ENCODE measurements around the gene CLDN20. TPM values are rescaled to one million over a fixed set of nuclear protein-coding genes. Genes with fewer than 3 reads are reported as not detected.
"Not testable (repeated sequence)": the region's sequence is repeated elsewhere in the genome, so short reads cannot be mapped to it uniquely, and the experiment has no call there.

Gene CLDN20
- total RNA-seq, 4 donors from 2014 or later: 0.88 TPM; not detected in 3

DNA sequence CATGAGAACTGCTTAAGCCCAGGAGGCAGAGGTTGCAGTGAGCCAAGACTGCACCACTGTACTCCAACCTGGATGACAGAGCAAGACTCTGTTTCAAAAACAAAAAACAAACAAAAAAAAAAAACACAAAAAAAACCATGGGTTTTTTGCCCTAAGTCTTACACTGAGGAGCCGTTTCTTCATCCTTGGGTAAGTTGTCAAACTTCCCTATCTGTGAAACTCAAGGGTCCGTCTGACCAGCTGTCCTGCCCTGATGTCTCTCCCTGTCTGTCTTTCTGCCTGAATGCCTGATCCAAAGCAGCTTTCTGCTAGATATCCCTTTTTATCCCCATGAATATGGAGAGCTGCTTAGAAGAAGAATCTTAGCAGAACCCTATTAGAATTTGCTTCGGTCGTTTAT lies 41.3 kb upstream of the CLDN20 start:
- no peak for DNase-seq
- Histone ChIP-seq H3K36me3 (peaks cover 0 to 16% (median 0%) of the 10 kb centered on the region in 3 donors), H3K27ac (no peak overlapping the region), H3K4me3 (no peak overlapping the region), H3K27me3 (no peaks in the 10 kb centered on the region), H3K4me1 (no peaks in the 10 kb centered on the region), H3K9me3 (no peaks in the 10 kb centered on the region)
- TF ChIP-seq, protein P1, sequence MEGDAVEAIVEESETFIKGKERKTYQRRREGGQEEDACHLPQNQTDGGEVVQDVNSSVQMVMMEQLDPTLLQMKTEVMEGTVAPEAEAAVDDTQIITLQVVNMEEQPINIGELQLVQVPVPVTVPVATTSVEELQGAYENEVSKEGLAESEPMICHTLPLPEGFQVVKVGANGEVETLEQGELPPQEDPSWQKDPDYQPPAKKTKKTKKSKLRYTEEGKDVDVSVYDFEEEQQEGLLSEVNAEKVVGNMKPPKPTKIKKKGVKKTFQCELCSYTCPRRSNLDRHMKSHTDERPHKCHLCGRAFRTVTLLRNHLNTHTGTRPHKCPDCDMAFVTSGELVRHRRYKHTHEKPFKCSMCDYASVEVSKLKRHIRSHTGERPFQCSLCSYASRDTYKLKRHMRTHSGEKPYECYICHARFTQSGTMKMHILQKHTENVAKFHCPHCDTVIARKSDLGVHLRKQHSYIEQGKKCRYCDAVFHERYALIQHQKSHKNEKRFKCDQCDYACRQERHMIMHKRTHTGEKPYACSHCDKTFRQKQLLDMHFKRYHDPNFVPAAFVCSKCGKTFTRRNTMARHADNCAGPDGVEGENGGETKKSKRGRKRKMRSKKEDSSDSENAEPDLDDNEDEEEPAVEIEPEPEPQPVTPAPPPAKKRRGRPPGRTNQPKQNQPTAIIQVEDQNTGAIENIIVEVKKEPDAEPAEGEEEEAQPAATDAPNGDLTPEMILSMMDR (IDR thresholded peaks at IDR 0.05): no peak
- no peak for TF ChIP-seq POLR2A (IDR thresholded peaks at IDR 0.05)

DNA sequence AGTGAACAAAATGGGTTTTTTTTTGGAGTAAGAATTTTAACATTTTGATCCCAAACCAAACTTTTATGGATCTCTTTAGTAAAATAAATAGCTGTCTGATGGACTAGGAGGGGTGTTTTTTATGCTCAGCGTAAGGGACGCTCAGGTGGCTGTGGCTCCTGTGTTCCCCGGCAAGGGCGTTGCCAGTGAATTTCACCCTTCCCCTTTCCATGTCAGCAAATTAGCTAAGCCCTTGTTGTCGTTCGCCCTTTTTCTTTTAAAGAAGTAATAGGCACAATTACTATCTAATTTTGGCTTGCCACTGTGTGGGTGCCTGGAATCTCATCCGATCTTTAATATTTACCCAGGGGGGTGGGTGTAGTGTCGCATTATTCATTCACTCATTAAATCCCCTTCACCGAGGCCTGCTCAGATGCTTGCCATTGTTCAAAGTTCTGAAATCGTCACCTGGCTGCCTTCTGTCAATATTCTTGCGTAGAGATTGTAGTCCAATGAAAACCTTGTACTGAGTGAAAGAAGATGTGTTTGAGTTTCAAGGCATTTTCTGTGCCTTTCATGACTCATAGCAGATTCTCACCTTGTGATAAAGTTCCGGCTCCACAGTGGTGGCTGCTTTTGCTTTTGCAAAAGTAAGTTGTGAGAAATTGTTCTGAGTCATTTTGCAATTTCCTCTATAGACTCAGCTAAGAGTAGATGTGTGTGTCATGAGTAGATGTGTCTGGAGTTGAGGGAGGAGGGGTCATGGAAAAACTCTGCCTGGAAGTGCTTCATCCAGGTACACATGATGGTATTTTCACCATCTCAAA lies 40.0 kb upstream of the CLDN20 start:
- Histone ChIP-seq H3K36me3 (peaks cover 0 to 16% (median 0%) of the 10 kb centered on the region in 3 donors), H3K27me3 (no peaks in the 10 kb centered on the region), H3K27ac (no peak overlapping the region), H3K4me1 (no peaks in the 10 kb centered on the region), H3K4me3 (no peak overlapping the region), H3K9me3 (no peaks in the 10 kb centered on the region)
- no peak for TF ChIP-seq POLR2A (IDR thresholded peaks at IDR 0.05)
- TF ChIP-seq, protein P1 (IDR thresholded peaks at IDR 0.05): no peak
- no peak for DNase-seq

DNA sequence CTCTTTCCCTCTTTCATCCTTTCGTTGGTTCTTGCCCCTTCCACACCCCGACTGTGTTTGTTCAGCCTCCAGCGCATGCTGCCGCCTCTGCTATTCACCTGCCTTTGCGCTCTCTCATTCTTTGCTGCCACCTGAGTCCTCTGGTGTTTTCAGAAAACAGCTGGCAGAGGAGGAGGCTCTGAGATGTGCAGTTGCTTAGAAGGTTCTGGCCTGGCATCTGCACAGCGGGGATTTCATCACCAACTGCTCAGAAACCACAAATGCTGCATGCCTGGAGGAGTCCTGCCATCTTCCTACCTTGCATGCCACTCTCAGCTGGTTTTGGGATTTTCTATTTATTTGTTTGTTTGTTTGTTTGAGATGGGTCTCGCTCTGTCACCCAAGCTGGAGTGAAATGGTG lies 39.2 kb upstream of the CLDN20 start:
- Histone ChIP-seq H3K4me3 (no peak overlapping the region), H3K4me1 (no peaks in the 10 kb centered on the region), H3K27ac (no peak overlapping the region), H3K9me3 (no peaks in the 10 kb centered on the region), H3K27me3 (no peaks in the 10 kb centered on the region), H3K36me3 (peaks cover 0 to 16% (median 0%) of the 10 kb centered on the region in 3 donors)
- no peak for DNase-seq
- TF ChIP-seq POLR2A (IDR thresholded peaks at IDR 0.05): no peak
- TF ChIP-seq, protein P1 (IDR thresholded peaks at IDR 0.05): no peak

DNA sequence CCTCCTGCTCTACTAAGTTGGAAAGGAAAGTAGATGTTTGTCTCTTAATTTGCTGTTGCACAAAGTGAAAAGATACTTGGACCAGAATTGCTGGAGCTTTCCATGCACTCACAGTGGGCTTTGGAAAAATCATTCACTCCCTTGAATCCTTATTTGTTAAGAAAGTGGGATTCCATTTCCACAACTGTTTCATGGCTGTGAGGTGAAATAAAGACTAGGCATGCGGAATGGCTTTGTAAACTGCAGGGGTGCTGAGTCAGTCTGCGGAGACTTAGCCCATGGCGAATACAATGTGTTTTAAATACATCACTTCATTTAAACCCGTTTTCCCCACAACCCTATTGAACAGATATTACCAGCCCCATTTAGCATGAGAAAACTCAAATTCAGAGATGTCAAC lies 36.8 kb upstream of the CLDN20 start:
- H3K4me1 ChIP-seq: no peaks in the 10 kb centered on the region
- DNase-seq: no peak
- H3K4me3 ChIP-seq: no peak overlapping the region
- H3K27me3 ChIP-seq: no peaks in the 10 kb centered on the region
- H3K36me3 ChIP-seq: peaks cover 0 to 6% (median 0%) of the 10 kb centered on the region in 3 donors
- no peak overlapping the region for H3K27ac ChIP-seq
- H3K9me3 ChIP-seq: no peaks in the 10 kb centered on the region
- TF ChIP-seq, protein P1 (IDR thresholded peaks at IDR 0.05): no peak
- no peak for TF ChIP-seq POLR2A (IDR thresholded peaks at IDR 0.05)

DNA sequence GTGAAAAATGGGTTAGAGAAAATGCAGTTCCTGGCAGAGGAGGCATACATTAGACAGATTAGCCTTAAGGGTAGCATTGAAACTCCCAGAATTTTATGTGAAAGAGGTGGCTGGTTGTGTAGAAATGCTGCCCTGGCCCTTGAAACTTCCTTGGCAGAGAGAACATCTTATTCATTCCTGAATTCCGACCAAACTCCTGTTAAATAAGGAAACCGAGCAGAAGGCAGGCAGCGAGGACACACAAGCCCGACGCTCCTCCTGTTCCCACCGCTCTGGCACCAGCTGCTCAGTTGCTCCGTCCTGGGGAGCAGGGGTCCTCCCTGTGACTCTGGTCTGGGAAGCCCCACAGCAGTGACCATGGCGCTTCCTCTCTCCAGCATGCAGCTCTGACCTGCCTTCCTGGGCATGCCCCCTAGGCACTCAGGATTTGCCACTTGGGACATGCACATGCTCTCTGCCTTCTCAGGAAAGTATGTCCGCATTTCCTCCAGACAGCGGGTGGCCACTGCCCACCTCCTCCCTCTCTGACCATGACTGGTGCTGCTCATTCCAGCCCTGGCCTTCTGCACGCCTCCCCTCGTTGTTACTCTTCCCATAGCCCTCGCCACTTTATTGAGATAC lies 35.2 kb upstream of the CLDN20 start:
- no peaks in the 10 kb centered on the region for H3K4me1 ChIP-seq
- H3K27me3 ChIP-seq: no peaks in the 10 kb centered on the region
- no peak for DNase-seq
- H3K9me3 ChIP-seq: no peaks in the 10 kb centered on the region
- TF ChIP-seq, protein P1 (IDR thresholded peaks at IDR 0.05): no peak
- no peak for TF ChIP-seq POLR2A (IDR thresholded peaks at IDR 0.05)
- H3K36me3 ChIP-seq: peaks cover 0 to 6% (median 0%) of the 10 kb centered on the region in 3 donors
- no peak overlapping the region for H3K27ac ChIP-seq
- no peak overlapping the region for H3K4me3 ChIP-seq

DNA sequence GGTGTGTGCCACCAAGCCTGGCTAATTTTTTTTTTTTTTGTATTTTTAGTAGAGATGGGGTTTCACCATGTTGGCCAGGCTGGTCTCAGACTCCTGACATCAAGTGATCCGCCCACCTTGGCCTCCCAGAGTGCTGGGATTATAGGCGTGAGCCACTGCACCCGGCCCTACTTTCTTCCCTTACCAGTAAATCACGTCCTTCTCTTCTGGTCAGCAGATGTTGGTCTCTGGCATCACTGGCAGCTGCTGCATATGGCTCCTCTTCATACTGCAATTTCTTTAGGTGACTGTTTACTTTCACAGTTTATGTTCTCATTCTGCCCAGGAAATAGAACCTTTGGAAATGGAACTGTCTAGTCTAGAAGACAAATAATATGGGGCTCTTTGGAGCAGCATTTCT lies 32.8 kb upstream of the CLDN20 start:
- not testable (repeated sequence) for H3K4me3 ChIP-seq, H3K4me1 ChIP-seq, DNase-seq, H3K27ac ChIP-seq, H3K36me3 ChIP-seq, H3K27me3 ChIP-seq, H3K9me3 ChIP-seq
